Measurements from ENCODE around the gene BRAT1. TPM values are rescaled to one million over a fixed set of nuclear protein-coding genes. Genes with fewer than 3 reads are reported as not detected.

The BRAT1 gene
- total and polyA plus RNA-seq, 2 donors (not counting 1 experiment from before 2014, with no cell fraction given) = 36.8 to 68.3 TPM

- Histone ChIP-seq H3K4me1 (ENCODE audit: control insufficient read depth in 2 of 2, insufficient read depth in 2 of 2, low read length in 2 of 2) (peaks cover 14 to 19% of the 10 kb centered on the region in 2 donors), H3K9me3 (ENCODE audit: control extremely low read depth in 1 of 3, control insufficient read depth in 2 of 3, insufficient read depth in 1 of 3, low read length in 2 of 3) (peaks cover 0 to 3% (median 0%) of the 10 kb centered on the region in 3 donors), H3K4me2 (replicated peaks; ENCODE audit: low read depth, low read length, poor library complexity, severe bottlenecking) (no peak overlapping the region), H4K20me1 (ENCODE audit: control insufficient read depth, insufficient read depth, low read length, poor library complexity, severe bottlenecking) (peaks cover 16% of the 10 kb centered on the region), H3K27me3 (replicated peaks in 1 of 4; ENCODE audit: control extremely low read depth in 1 of 4, control insufficient read depth in 3 of 4, insufficient read depth in 4 of 4, low read length in 3 of 4) (no peaks in the 10 kb centered on the region), H3K4me3 (ENCODE audit: control extremely low read depth in 1 of 5, extremely low read depth in 1 of 5, insufficient read depth in 1 of 5, low read depth in 2 of 5, low read length in 4 of 5) (no peak overlapping the region), H3K79me2 (ENCODE audit: control insufficient read depth, insufficient read depth, low read length) (peaks cover 60% of the 10 kb centered on the region), H3K9ac (ENCODE audit: low read length) (no peak overlapping the region), H3K27ac (ENCODE audit: low read length in 2 of 2) (no peak overlapping the region), H3K36me3 (replicated peaks in 1 of 2; ENCODE audit: control extremely low read depth in 1 of 2, control insufficient read depth in 1 of 2, extremely low read depth in 1 of 2, insufficient read depth in 2 of 2, low read length in 1 of 2) (peaks cover 6 to 25% of the 10 kb centered on the region in 2 experiments), H2AFZ (ENCODE audit: insufficient read depth, low read depth, low read length, poor library complexity, severe bottlenecking) (no peak overlapping the region)
- ChIA-PET CTCF (interaction anchor here (0.7 to 0.8 kb wide), 2 partner anchors 9 to 31 kb away, joined by 3 to 5 read pairs; no protein-coding TSS in a partner anchor), POLR2A (interaction anchor here (0.7 kb wide), 2 partner anchors 64 to 94 kb away, joined by 3 to 9 read pairs; no protein-coding TSS in a partner anchor)
- H3K4me1 Mint-ChIP-seq = peaks cover 31% of the 10 kb centered on the region
- H3K27ac Mint-ChIP-seq = no peak overlapping the region
- TF ChIP-seq, protein P1, sequence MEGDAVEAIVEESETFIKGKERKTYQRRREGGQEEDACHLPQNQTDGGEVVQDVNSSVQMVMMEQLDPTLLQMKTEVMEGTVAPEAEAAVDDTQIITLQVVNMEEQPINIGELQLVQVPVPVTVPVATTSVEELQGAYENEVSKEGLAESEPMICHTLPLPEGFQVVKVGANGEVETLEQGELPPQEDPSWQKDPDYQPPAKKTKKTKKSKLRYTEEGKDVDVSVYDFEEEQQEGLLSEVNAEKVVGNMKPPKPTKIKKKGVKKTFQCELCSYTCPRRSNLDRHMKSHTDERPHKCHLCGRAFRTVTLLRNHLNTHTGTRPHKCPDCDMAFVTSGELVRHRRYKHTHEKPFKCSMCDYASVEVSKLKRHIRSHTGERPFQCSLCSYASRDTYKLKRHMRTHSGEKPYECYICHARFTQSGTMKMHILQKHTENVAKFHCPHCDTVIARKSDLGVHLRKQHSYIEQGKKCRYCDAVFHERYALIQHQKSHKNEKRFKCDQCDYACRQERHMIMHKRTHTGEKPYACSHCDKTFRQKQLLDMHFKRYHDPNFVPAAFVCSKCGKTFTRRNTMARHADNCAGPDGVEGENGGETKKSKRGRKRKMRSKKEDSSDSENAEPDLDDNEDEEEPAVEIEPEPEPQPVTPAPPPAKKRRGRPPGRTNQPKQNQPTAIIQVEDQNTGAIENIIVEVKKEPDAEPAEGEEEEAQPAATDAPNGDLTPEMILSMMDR (IDR thresholded peaks at IDR 0.05) = no peak
- no peak for TF ChIP-seq EZH2 (IDR thresholded peaks at IDR 0.05; ENCODE audit: borderline replicate concordance, insufficient read depth, low read depth, low read length, poor library complexity, severe bottlenecking)
- H3K9me3 Mint-ChIP-seq (ENCODE audit: insufficient read depth) = no peaks in the 10 kb centered on the region
- ATAC-seq (ENCODE audit: low read depth) (no peak), DNase-seq (no peak)
- no peaks in the 10 kb centered on the region for H3K27me3 Mint-ChIP-seq
- no peak overlapping the region for H3K4me3 Mint-ChIP-seq
- intact Hi-C loops (cut with micrococcal nuclease) = no loop called here
- WGBS (ENCODE audit: insufficient coverage) = 100% methylated on average over 7 of the region's 8 CpGs
Measured at GRCh38 chr7:2551418-2551817, 3.9 kb downstream of the BRAT1 start.

DNA sequence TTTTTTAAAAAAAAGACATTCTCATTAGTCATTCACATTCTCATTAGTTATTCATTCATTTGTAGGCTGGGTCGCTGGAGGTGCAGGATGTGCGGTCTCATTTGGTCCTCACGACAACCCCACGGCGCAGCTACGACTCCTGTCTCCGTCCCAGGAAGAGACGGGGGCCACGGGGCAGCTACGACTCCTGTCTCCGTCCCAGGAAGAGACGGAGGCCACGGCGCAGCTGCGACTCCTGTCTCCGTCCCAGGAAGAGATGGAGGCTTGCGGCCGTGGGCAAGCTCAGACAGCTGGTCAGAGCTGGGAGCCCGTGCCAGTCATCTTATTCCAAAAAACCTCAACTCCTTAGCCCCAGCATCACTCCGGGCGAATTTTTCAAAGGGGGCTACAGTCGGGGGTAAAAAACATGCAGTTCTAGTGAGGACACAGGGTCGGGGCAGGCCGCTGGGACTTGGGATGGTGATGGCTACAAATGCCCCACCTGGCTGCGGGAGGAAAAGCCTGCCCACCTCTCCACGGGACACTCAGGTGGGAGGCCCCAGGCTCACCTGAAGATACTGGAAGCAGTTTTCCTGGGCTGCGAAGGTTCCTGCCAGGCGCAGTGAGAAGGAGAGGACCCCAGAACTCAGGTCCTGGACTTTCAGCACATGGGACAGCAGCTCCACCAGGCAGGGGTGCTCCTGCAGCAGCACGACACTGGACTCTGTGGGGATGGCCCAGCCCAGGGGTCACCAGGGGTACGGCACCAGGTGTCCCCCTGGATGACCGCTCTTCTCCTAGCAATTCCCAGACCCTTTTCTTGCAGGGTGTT, 8.3 kb downstream of the BRAT1 start:
- CTCF ChIA-PET = interaction anchor here (0.7 to 1.5 kb wide), 3 partner anchors 96 to 169 kb away, joined by 3 to 6 read pairs (median 4); no protein-coding TSS in a partner anchor
- ATAC-seq (ENCODE audit: low read depth) (no peak), DNase-seq (no peak)
- H3K27ac Mint-ChIP-seq = no peak overlapping the region
- no peaks in the 10 kb centered on the region for H3K27me3 ChIP-seq (replicated peaks in 1 of 4; ENCODE audit: control extremely low read depth in 1 of 4, control insufficient read depth in 3 of 4, insufficient read depth in 4 of 4, low read length in 3 of 4)
- peaks cover 6 to 62% of the 10 kb centered on the region in 2 experiments for H3K36me3 ChIP-seq (replicated peaks in 1 of 2; ENCODE audit: control extremely low read depth in 1 of 2, control insufficient read depth in 1 of 2, extremely low read depth in 1 of 2, insufficient read depth in 2 of 2, low read length in 1 of 2)
- H3K4me3 ChIP-seq (ENCODE audit: control extremely low read depth in 1 of 5, extremely low read depth in 1 of 5, insufficient read depth in 1 of 5, low read depth in 2 of 5, low read length in 4 of 5) = no peak overlapping the region
- no peak overlapping the region for H2AFZ ChIP-seq (ENCODE audit: insufficient read depth, low read depth, low read length, poor library complexity, severe bottlenecking)
- no peak overlapping the region for H3K9ac ChIP-seq (ENCODE audit: low read length)
- H3K4me3 Mint-ChIP-seq = no peak overlapping the region
- H3K9me3 Mint-ChIP-seq (ENCODE audit: insufficient read depth) = no peaks in the 10 kb centered on the region
- 97% methylated on average over 28 of the region's 31 CpGs for WGBS (ENCODE audit: insufficient coverage)
- peaks cover 0 to 3% (median 0%) of the 10 kb centered on the region in 3 donors for H3K9me3 ChIP-seq (ENCODE audit: control extremely low read depth in 1 of 3, control insufficient read depth in 2 of 3, insufficient read depth in 1 of 3, low read length in 2 of 3)
- no peak overlapping the region for H3K27ac ChIP-seq (ENCODE audit: low read length in 2 of 2)
- H3K27me3 Mint-ChIP-seq = no peaks in the 10 kb centered on the region
- H3K4me2 ChIP-seq (replicated peaks; ENCODE audit: low read depth, low read length, poor library complexity, severe bottlenecking) = no peak overlapping the region
- peaks cover 0 to 9% of the 10 kb centered on the region in 2 donors for H3K4me1 ChIP-seq (ENCODE audit: control insufficient read depth in 2 of 2, insufficient read depth in 2 of 2, low read length in 2 of 2)
- H4K20me1 ChIP-seq (ENCODE audit: control insufficient read depth, insufficient read depth, low read length, poor library complexity, severe bottlenecking) = peaks cover 6% of the 10 kb centered on the region
- no peak for TF ChIP-seq EZH2 (IDR thresholded peaks at IDR 0.05; ENCODE audit: borderline replicate concordance, insufficient read depth, low read depth, low read length, poor library complexity, severe bottlenecking)
- TF ChIP-seq, protein P1 (IDR thresholded peaks at IDR 0.05) = no peak
- POLR2A ChIA-PET = interaction anchor here (1.2 kb wide), 1 partner anchor 17 kb away, joined by 3 read pairs; no protein-coding TSS in a partner anchor
- intact Hi-C loops (cut with micrococcal nuclease) = no loop called here
- H3K79me2 ChIP-seq (ENCODE audit: control insufficient read depth, insufficient read depth, low read length) = peaks cover 36% of the 10 kb centered on the region
- peaks cover 16% of the 10 kb centered on the region for H3K4me1 Mint-ChIP-seq

Measured in B cell (primary cell).